ENCODE data around the gene AKAP13. TPM values are rescaled to one million over a fixed set of nuclear protein-coding genes. Genes with fewer than 3 reads are reported as not detected.

The AKAP13 gene
- total RNA-seq, 1 donor from 2014 or later: 73.8 TPM

GRCh38 chr15:85768595-85769168, 388.3 kb downstream of the AKAP13 start:
- Histone ChIP-seq H3K36me3 (no peaks in the 10 kb centered on the region), H2AFZ (replicated peaks) (no peak overlapping the region), H3K9ac (no peak overlapping the region), H3F3A (ENCODE audit: low read depth) (peaks cover 13% of the 10 kb centered on the region), H3K27me3 (no peaks in the 10 kb centered on the region), H3K9me3 (ENCODE audit: low read depth) (no peaks in the 10 kb centered on the region), H3K79me2 (ENCODE audit: low read depth) (peaks cover 97% of the 10 kb centered on the region), H3K4me3 (no peak overlapping the region), H3K4me2 (no peak overlapping the region), H3K4me1 (peaks cover 27% of the 10 kb centered on the region), H4K20me1 (ENCODE audit: low read depth) (peaks cover 71% of the 10 kb centered on the region), H3K27ac (no peak overlapping the region)
- Mint-ChIP-seq H3K4me1 (peaks cover 47% of the 10 kb centered on the region), H3K9me3 (peaks cover 9% of the 10 kb centered on the region), H3K4me3 (no peak overlapping the region), H3K27me3 (ENCODE audit: insufficient read depth, low read depth) (peaks cover 3% of the 10 kb centered on the region), H3K27ac (no peak overlapping the region), H3K36me3 (peaks cover 33% of the 10 kb centered on the region)
- no peak for DNase-seq (ENCODE audit: low spot score)
- TF ChIP-seq EZH2phosphoT487 (IDR thresholded peaks at IDR 0.05) (no peak), CTCF (IDR thresholded peaks at IDR 0.05) (no peak), EZH2 (IDR thresholded peaks at IDR 0.05) (no peak)

GRCh38 chr15:85769182-85769900, 388.9 kb downstream of the AKAP13 start:
- DNase-seq (ENCODE audit: low spot score): no peak
- Histone ChIP-seq H3K4me2 (no peak overlapping the region), H3K9me3 (ENCODE audit: low read depth) (no peaks in the 10 kb centered on the region), H3K4me1 (peaks cover 22% of the 10 kb centered on the region), H3F3A (ENCODE audit: low read depth) (peaks cover 13% of the 10 kb centered on the region), H3K9ac (no peak overlapping the region), H3K36me3 (no peaks in the 10 kb centered on the region), H4K20me1 (ENCODE audit: low read depth) (peaks cover 71% of the 10 kb centered on the region), H2AFZ (replicated peaks) (no peak overlapping the region), H3K79me2 (ENCODE audit: low read depth) (peaks cover 97% of the 10 kb centered on the region), H3K27ac (no peak overlapping the region), H3K27me3 (no peaks in the 10 kb centered on the region), H3K4me3 (no peak overlapping the region)
- peaks cover 36% of the 10 kb centered on the region for H3K36me3 Mint-ChIP-seq
- H3K4me3 Mint-ChIP-seq: no peak overlapping the region
- H3K27ac Mint-ChIP-seq: no peak overlapping the region
- H3K9me3 Mint-ChIP-seq: peaks cover 9% of the 10 kb centered on the region
- H3K27me3 Mint-ChIP-seq (ENCODE audit: insufficient read depth, low read depth): peaks cover 3% of the 10 kb centered on the region
- TF ChIP-seq EZH2phosphoT487 (IDR thresholded peaks at IDR 0.05) (no peak), CTCF (IDR thresholded peaks at IDR 0.05) (no peak), EZH2 (IDR thresholded peaks at IDR 0.05) (no peak)
- peaks cover 50% of the 10 kb centered on the region for H3K4me1 Mint-ChIP-seq

- H2AFZ ChIP-seq (replicated peaks): no peak overlapping the region
- Mint-ChIP-seq H3K4me1 (peaks cover 46% of the 10 kb centered on the region), H3K4me3 (no peak overlapping the region), H3K9me3 (peaks cover 11% of the 10 kb centered on the region), H3K36me3 (peaks cover 38% of the 10 kb centered on the region), H3K27ac (peak overlapping the region; percentile 60), H3K27me3 (ENCODE audit: insufficient read depth, low read depth) (peaks cover 3% of the 10 kb centered on the region)
- H3K4me2 ChIP-seq: no peak overlapping the region
- peaks cover 67% of the 10 kb centered on the region for H4K20me1 ChIP-seq (ENCODE audit: low read depth)
- H3K9me3 ChIP-seq (ENCODE audit: low read depth): no peaks in the 10 kb centered on the region
- DNase-seq (ENCODE audit: low spot score): no peak
- peaks cover 13% of the 10 kb centered on the region for H3F3A ChIP-seq (ENCODE audit: low read depth)
- H3K4me3 ChIP-seq: no peak overlapping the region
- no peaks in the 10 kb centered on the region for H3K36me3 ChIP-seq
- no peak overlapping the region for H3K27ac ChIP-seq
- no peaks in the 10 kb centered on the region for H3K27me3 ChIP-seq
- peaks cover 97% of the 10 kb centered on the region for H3K79me2 ChIP-seq (ENCODE audit: low read depth)
- no peak for TF ChIP-seq CTCF (IDR thresholded peaks at IDR 0.05)
- TF ChIP-seq EZH2phosphoT487 (IDR thresholded peaks at IDR 0.05): no peak
- TF ChIP-seq EZH2 (IDR thresholded peaks at IDR 0.05): no peak
- H3K9ac ChIP-seq: no peak overlapping the region
- H3K4me1 ChIP-seq: peaks cover 16% of the 10 kb centered on the region
Observed at GRCh38 chr15:85770096-85771041, 390.0 kb downstream of the AKAP13 start.

Measured in neural progenitor cell (in vitro differentiated cells).